ENCODE results near the gene UFC1. TPM values are rescaled to one million over a fixed set of nuclear protein-coding genes. Genes with fewer than 3 reads are reported as not detected.
"Not testable (repeated sequence)": the region's sequence is repeated elsewhere in the genome, so short reads cannot be mapped to it uniquely, and the experiment has no call there.

Gene UFC1
- polyA plus RNA-seq (2013, experiment 1 of 2): 82.8 TPM
- 81.9 TPM for polyA plus RNA-seq (2013, experiment 2 of 2)

DNA sequence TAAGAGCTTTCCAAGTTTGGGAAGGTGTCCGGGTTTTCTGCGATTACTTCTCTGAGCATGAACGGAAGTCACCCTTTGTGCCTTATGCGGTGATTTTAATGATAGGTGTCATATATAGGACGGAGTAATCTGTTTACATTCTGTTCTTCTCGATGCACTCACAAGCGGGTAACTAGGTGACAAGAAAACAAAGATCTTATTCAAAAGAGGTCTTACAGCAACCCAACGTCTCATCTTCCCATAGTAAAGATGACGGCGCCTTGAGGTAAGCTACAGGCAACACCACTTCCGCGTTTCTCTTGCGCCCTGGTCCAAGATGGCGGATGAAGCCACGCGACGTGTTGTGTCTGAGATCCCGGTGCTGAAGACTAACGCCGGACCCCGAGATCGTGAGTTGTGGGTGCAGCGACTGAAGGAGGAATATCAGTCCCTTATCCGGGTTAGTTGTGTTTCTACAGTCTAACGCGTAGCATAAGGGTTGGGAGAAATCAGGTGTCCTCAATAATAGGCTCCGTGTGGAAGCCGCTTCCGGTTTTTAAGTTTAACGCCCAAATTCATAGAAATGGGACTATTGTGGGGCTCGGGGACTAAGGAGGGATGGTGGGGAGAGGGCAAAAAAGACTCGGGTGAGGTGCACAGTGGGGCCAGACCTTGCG lies at the start of gene UFC1:
Gene UFC1 (plus strand): TSS at position 297 of the 656 bp plus-strand sequence. CDS start 20 bp downstream, at position 317.
- H3K4me3 ChIP-seq (ENCODE audit: low read length): peak within 1 kb of the TSS; percentile 68
- no peaks in the 10 kb centered on the region for H3K27me3 ChIP-seq (ENCODE audit: insufficient read depth, low read length)
- H3K4me1 ChIP-seq (ENCODE audit: insufficient read depth, low read length): peaks cover 4% of the 10 kb centered on the region; the same call in 1 of the 2 replicates
- 1% methylated on average over 33 of the region's 33 CpGs for WGBS
- peak within 1 kb of the TSS; percentile 92 for H3K9ac ChIP-seq (ENCODE audit: low read depth, low read length)
- peak within 1 kb of the TSS; percentile 84 for H3K27ac ChIP-seq (ENCODE audit: low read depth, low read length)
- peaks cover 19% of the 10 kb centered on the region for H3K36me3 ChIP-seq (ENCODE audit: insufficient read depth, low read length)
- H3K9me3 ChIP-seq (ENCODE audit: insufficient read depth, low read depth, low read length): no peaks in the 10 kb centered on the region

- no peak overlapping the region for H3K4me3 ChIP-seq (ENCODE audit: low read length)
- H3K36me3 ChIP-seq (ENCODE audit: insufficient read depth, low read length): peaks cover 29% of the 10 kb centered on the region
- H3K27me3 ChIP-seq (ENCODE audit: insufficient read depth, low read length): no peaks in the 10 kb centered on the region
- 94% methylated on average over 1 of the region's 1 CpG for WGBS
- H3K9ac ChIP-seq (ENCODE audit: low read depth, low read length): no peak overlapping the region
- H3K4me1 ChIP-seq (ENCODE audit: insufficient read depth, low read length): no peaks in the 10 kb centered on the region
- no peak overlapping the region for H3K27ac ChIP-seq (ENCODE audit: low read depth, low read length)
- no peaks in the 10 kb centered on the region for H3K9me3 ChIP-seq (ENCODE audit: insufficient read depth, low read depth, low read length)
Observed at GRCh38 chr1:161106431-161106830, 47.3 kb upstream of the UFC1 start.

DNA sequence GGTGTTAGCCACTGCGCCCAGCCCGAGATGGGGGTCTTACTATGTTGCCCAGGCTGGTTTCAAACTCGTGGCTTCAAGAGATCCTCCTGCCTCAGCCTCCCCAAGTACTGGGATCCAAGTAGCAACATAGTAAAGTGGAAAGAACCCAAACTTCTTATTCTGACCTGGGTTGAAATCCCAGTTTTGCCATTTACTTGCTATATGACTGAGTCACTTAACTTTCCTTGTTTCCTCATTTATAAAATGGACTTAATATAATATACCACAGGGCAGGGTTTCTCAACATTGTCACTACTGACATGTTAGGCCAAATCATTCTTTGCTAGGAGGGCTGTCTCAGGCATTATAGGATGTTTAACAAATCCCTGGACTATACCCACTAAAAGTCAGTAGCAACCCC lies 42.7 kb upstream of the UFC1 start:
- H3K9me3 ChIP-seq (ENCODE audit: insufficient read depth, low read depth, low read length): no peaks in the 10 kb centered on the region
- no peaks in the 10 kb centered on the region for H3K4me1 ChIP-seq (ENCODE audit: insufficient read depth, low read length)
- H3K36me3 ChIP-seq (ENCODE audit: insufficient read depth, low read length): peaks cover 28% of the 10 kb centered on the region; the same call in 1 of the 2 replicates
- no peak overlapping the region for H3K9ac ChIP-seq (ENCODE audit: low read depth, low read length)
- H3K27ac ChIP-seq (ENCODE audit: low read depth, low read length): no peak overlapping the region
- H3K27me3 ChIP-seq (ENCODE audit: insufficient read depth, low read length): no peaks in the 10 kb centered on the region
- H3K4me3 ChIP-seq (ENCODE audit: low read length): no peak overlapping the region
- WGBS: 96% methylated on average over 3 of the region's 3 CpGs

DNA sequence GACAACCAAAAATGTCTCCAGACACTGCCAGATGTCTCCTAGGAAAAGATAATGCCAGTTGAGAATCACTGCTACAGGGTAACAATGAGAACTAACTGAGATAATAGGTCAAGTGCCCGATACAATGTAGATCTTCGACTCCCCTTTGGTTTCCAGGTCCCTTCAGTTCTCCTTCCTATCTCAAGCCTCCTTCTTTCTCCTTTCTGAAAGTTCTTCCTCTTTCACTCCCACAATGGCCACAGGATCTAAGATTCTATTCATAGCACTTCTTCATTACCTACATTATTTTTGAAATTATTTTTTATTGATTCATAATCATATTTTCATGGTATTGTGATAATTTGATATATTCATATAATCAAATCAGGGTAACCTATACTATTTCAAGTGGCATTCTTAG lies 42.3 kb upstream of the UFC1 start:
- Histone ChIP-seq H3K27ac (ENCODE audit: low read depth, low read length) (no peak overlapping the region), H3K4me1 (ENCODE audit: insufficient read depth, low read length) (no peaks in the 10 kb centered on the region), H3K9me3 (ENCODE audit: insufficient read depth, low read depth, low read length) (no peaks in the 10 kb centered on the region), H3K27me3 (ENCODE audit: insufficient read depth, low read length) (no peaks in the 10 kb centered on the region), H3K4me3 (ENCODE audit: low read length) (no peak overlapping the region), H3K36me3 (ENCODE audit: insufficient read depth, low read length) (peaks cover 28% of the 10 kb centered on the region; the same call in 1 of the 2 replicates), H3K9ac (ENCODE audit: low read depth, low read length) (no peak overlapping the region)
- 95% methylated on average over 2 of the region's 2 CpGs for WGBS

GRCh38 chr1:161113915-161114314 lies 39.9 kb upstream of the UFC1 start:
- H3K4me1 ChIP-seq (ENCODE audit: insufficient read depth, low read length): 0 out of 2 replicates have a peak, but pooled peaks cover 4% of the 10 kb centered on the region

DNA sequence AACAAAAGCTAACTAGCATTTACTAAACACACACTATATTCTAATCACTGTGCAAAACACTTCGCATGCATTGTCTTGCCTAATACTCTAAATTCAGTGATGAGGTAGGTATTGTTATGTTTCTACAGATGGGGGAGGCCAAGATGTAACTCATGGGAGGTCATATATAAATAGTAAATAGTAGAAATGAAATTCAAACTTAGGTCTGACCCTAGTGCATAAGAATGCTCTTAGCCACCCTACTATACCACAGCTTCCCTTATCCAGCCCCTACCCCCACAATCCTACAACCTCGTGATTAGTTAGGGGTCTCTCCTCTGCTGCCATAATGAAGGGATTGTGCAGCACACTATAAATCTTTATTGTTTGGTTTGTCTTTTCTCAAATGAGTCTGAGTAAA lies 39.2 kb upstream of the UFC1 start:
- Histone ChIP-seq H3K4me1 (ENCODE audit: insufficient read depth, low read length) (peaks cover 10% of the 10 kb centered on the region), H3K9ac (ENCODE audit: low read depth, low read length) (no peak overlapping the region), H3K4me3 (ENCODE audit: low read length) (no peak overlapping the region), H3K9me3 (ENCODE audit: insufficient read depth, low read depth, low read length) (no peaks in the 10 kb centered on the region), H3K27ac (ENCODE audit: low read depth, low read length) (no peak overlapping the region), H3K27me3 (ENCODE audit: insufficient read depth, low read length) (no peaks in the 10 kb centered on the region), H3K36me3 (ENCODE audit: insufficient read depth, low read length) (peaks cover 23% of the 10 kb centered on the region; the same call in 1 of the 2 replicates)
- 100% methylated on average over 1 of the region's 2 CpGs for WGBS

More at GRCh38 chr1:161113915-161114314, 39.9 kb upstream of the UFC1 start:
- Histone ChIP-seq H3K27me3 (ENCODE audit: insufficient read depth, low read length) (no peaks in the 10 kb centered on the region), H3K9ac (ENCODE audit: low read depth, low read length) (no peak overlapping the region), H3K27ac (ENCODE audit: low read depth, low read length) (no peak overlapping the region), H3K9me3 (ENCODE audit: insufficient read depth, low read depth, low read length) (no peaks in the 10 kb centered on the region), H3K36me3 (ENCODE audit: insufficient read depth, low read length) (peaks cover 28% of the 10 kb centered on the region; the same call in 1 of the 2 replicates), H3K4me3 (ENCODE audit: low read length) (no peak overlapping the region)
- WGBS: 95% methylated on average over 1 of the region's 1 CpG

- 96% methylated on average over 12 of the region's 12 CpGs for WGBS
- Histone ChIP-seq H3K4me1 (ENCODE audit: insufficient read depth, low read length) (peaks cover 10% of the 10 kb centered on the region), H3K4me3 (ENCODE audit: low read length) (no peak overlapping the region), H3K9ac (ENCODE audit: low read depth, low read length) (no peak overlapping the region), H3K27ac (ENCODE audit: low read depth, low read length) (no peak overlapping the region), H3K9me3 (ENCODE audit: insufficient read depth, low read depth, low read length) (no peaks in the 10 kb centered on the region), H3K36me3 (ENCODE audit: insufficient read depth, low read length) (peaks cover 23% of the 10 kb centered on the region), H3K27me3 (ENCODE audit: insufficient read depth, low read length) (no peaks in the 10 kb centered on the region)
Observed at GRCh38 chr1:161115132-161115711, 38.6 kb upstream of the UFC1 start.

DNA sequence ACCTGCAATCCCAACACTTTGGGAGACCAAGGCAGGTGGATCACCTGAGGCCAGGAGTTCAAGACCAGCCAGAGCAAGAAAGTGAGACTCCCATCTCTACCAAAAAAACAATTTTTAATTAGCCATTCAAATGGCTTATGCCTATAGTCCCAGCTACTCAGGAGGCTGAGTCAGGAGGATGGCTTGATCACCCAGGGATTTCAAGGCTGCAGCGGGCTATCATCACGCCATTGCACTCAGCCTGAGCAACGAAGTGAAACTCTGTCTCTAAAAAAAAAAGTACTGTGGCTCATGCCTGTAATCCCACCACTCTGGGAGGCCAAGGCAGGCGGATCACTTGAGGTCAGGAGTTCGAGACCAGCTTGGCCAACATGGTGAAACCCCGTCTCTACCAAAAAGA lies 37.8 kb upstream of the UFC1 start:
- not testable (repeated sequence) for H3K4me3 ChIP-seq (ENCODE audit: low read length); H3K4me1 ChIP-seq (ENCODE audit: insufficient read depth, low read length); H3K27me3 ChIP-seq (ENCODE audit: insufficient read depth, low read length); H3K9ac ChIP-seq (ENCODE audit: low read depth, low read length); H3K27ac ChIP-seq (ENCODE audit: low read depth, low read length); H3K9me3 ChIP-seq (ENCODE audit: insufficient read depth, low read depth, low read length)
- WGBS: 95% methylated on average over 6 of the region's 6 CpGs
- peaks cover 27% of the 10 kb centered on the region for H3K36me3 ChIP-seq (ENCODE audit: insufficient read depth, low read length)

- H3K27me3 ChIP-seq (ENCODE audit: insufficient read depth, low read length): no peaks in the 10 kb centered on the region
- H3K27ac ChIP-seq (ENCODE audit: low read depth, low read length): peak within 1 kb of the TSS; percentile 95
- peak within 1 kb of the TSS; percentile 81 for H3K4me3 ChIP-seq (ENCODE audit: low read length)
- peaks cover 47% of the 10 kb centered on the region for H3K36me3 ChIP-seq (ENCODE audit: insufficient read depth, low read length)
- peaks cover 10% of the 10 kb centered on the region for H3K4me1 ChIP-seq (ENCODE audit: insufficient read depth, low read length)
- WGBS: under 1% methylated on average over 58 of the region's 58 CpGs
- H3K9ac ChIP-seq (ENCODE audit: low read depth, low read length): peak within 1 kb of the TSS; percentile 69
- no peaks in the 10 kb centered on the region for H3K9me3 ChIP-seq (ENCODE audit: insufficient read depth, low read depth, low read length)
Observed at GRCh38 chr1:161117759-161118581, 35.8 kb upstream of the UFC1 start, which contains the start of the genes NIT1 and PFDN2. NIT1 (plus strand) TSS chr1:161118105; CDS start chr1:161118177, 72 bp downstream. PFDN2 (minus strand) TSS chr1:161118037; CDS start chr1:161118026, 11 bp downstream.

- Histone ChIP-seq H3K4me1 (ENCODE audit: insufficient read depth, low read length) (peaks cover 10% of the 10 kb centered on the region), H3K27me3 (ENCODE audit: insufficient read depth, low read length) (no peaks in the 10 kb centered on the region), H3K4me3 (ENCODE audit: low read length) (peak overlapping the region; percentile 81), H3K27ac (ENCODE audit: low read depth, low read length) (peak overlapping the region; percentile 38; the same call in 1 of the 2 replicates), H3K36me3 (ENCODE audit: insufficient read depth, low read length) (peaks cover 52% of the 10 kb centered on the region), H3K9me3 (ENCODE audit: insufficient read depth, low read depth, low read length) (no peaks in the 10 kb centered on the region), H3K9ac (ENCODE audit: low read depth, low read length) (no peak overlapping the region; the same call in 1 of the 2 replicates)
- 76% methylated on average over 10 of the region's 10 CpGs for WGBS
Observed at GRCh38 chr1:161119092-161119903, 34.5 kb upstream of the UFC1 start.
